Kidney epithelial cell (primary cell): ENCODE measurements around the gene PROCR. TPM values are rescaled to one million over a fixed set of nuclear protein-coding genes. Genes with fewer than 3 reads are reported as not detected.

Experiments
- DNase-seq: peaks from one replicate; pipeline ENCODE4 v3.0.0-alpha.2; 2010; ENCODE audit warnings: low read depth
- H3K27me3 ChIP-seq: 2 replicates; pipeline ENCODE4 v1.6.0; 2011; ENCODE audit warnings: low read length; ENCODE audit not compliant: control insufficient read depth, insufficient read depth
- H3K36me3 ChIP-seq: 2 replicates; pipeline ENCODE4 v1.5.1; 2011; ENCODE audit warnings: low read length; ENCODE audit not compliant: control insufficient read depth, insufficient read depth
- H3K4me3 ChIP-seq: 2 replicates; pipeline ENCODE4 v1.5.1; 2011; ENCODE audit warnings: low read depth, mild to moderate bottlenecking, control low read depth, low read length
- total RNA-seq: library from RNA; depleted of rRNA; stranded (reverse); fragments of >200 nt; gene quantifications from 2 replicates; pipeline ENCODE4 v1.2.3, GENCODE V29; 2015
- TF ChIP-seq, protein P1 (sequence below): IDR thresholded peaks from 2 replicates; pipeline ENCODE4 v1.5.1; 2011; ENCODE audit warnings: mild to moderate bottlenecking, moderate library complexity, low read length, control low read depth, inconsistent platforms; ENCODE audit not compliant: insufficient read depth, poor library complexity, severe bottlenecking

The PROCR gene
- total RNA-seq, 1 donor from 2014 or later: 15.6 TPM

DNA sequence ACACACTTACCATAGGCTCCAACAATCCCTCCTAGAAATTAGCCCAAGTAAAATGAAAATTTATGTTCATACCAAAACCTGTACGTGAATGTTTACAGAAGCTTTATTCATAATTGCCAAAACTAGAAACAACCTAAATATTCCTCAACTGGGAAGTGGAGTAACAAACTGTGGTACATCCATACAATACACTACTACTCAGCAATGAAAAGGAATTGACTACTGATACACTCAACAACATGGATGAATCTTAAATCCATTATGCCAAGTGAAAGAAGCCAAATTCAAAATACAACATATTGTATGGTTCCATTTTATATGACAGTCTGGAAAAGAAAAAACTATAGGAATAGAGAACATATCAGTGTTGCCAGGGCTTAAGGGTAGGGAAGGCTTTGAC lies 34.9 kb downstream of the PROCR start:
- TF ChIP-seq, protein P1, sequence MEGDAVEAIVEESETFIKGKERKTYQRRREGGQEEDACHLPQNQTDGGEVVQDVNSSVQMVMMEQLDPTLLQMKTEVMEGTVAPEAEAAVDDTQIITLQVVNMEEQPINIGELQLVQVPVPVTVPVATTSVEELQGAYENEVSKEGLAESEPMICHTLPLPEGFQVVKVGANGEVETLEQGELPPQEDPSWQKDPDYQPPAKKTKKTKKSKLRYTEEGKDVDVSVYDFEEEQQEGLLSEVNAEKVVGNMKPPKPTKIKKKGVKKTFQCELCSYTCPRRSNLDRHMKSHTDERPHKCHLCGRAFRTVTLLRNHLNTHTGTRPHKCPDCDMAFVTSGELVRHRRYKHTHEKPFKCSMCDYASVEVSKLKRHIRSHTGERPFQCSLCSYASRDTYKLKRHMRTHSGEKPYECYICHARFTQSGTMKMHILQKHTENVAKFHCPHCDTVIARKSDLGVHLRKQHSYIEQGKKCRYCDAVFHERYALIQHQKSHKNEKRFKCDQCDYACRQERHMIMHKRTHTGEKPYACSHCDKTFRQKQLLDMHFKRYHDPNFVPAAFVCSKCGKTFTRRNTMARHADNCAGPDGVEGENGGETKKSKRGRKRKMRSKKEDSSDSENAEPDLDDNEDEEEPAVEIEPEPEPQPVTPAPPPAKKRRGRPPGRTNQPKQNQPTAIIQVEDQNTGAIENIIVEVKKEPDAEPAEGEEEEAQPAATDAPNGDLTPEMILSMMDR: no peak
- Histone ChIP-seq H3K4me3 (no peak overlapping the region), H3K27me3 (no peaks in the 10 kb centered on the region), H3K36me3 (no peaks in the 10 kb centered on the region)
- no peak for DNase-seq

DNA sequence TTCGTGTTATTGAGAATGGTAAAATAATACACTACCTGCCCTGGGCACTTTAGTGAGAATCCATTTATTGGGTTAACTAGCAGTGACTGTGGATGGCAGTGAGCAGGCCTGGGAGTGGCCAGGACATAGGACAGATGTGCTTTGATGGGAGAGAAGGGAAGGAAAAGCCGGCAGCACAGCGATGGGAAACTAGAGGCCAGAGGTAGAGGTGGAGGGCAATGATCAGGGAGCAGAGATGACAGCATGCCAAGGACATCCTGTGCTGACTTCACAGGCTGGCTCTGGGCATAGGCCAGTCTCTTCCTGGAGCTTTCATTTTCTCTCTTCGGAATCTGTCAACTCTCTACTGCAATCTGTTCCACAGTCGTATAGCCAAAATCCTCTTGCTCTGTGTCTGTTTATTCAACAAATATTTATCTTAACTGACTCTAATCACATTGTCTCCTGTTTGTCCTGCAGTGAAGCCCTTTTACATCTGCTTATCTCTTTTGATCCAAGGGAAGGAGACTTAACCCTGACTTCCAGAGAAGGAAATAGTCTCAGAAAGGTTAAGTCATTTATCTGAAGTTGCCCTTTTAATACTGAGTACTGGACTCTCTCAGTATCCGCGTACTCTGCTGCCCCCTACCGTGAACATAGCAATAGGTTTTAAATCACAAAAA lies 36.2 kb downstream of the PROCR start:
- Histone ChIP-seq H3K36me3 (no peaks in the 10 kb centered on the region), H3K27me3 (no peaks in the 10 kb centered on the region), H3K4me3 (no peak overlapping the region)
- TF ChIP-seq, protein P1: peak; percentile 63
- peak; percentile 56 for DNase-seq

- H3K36me3 ChIP-seq: no peaks in the 10 kb centered on the region
- H3K27me3 ChIP-seq: no peaks in the 10 kb centered on the region
- peak; percentile 81 for DNase-seq
- no peak overlapping the region for H3K4me3 ChIP-seq
- TF ChIP-seq, protein P1: no peak
Observed at GRCh38 chr20:35215066-35215956, 43.4 kb downstream of the PROCR start.

- H3K27me3 ChIP-seq: no peaks in the 10 kb centered on the region
- no peak overlapping the region for H3K4me3 ChIP-seq
- H3K36me3 ChIP-seq: no peaks in the 10 kb centered on the region
- TF ChIP-seq, protein P1: no peak
- DNase-seq: no peak
Observed at GRCh38 chr20:35216541-35216940, 44.7 kb downstream of the PROCR start.

- Histone ChIP-seq H3K36me3 (no peaks in the 10 kb centered on the region), H3K27me3 (peaks cover 4% of the 10 kb centered on the region), H3K4me3 (no peak overlapping the region)
- TF ChIP-seq, protein P1: no peak
- no peak for DNase-seq
Observed at GRCh38 chr20:35223941-35224340, 52.1 kb downstream of the PROCR start.
